ENCODE results near the gene CPED1. TPM values are rescaled to one million over a fixed set of nuclear protein-coding genes. Genes with fewer than 3 reads are reported as not detected.
A peak's percentile ranks its signal among the peaks of the same experiment; 100 is the strongest.

CPED1 gene
- total RNA-seq, 2 experiments from 2014 or later: not detected

DNA sequence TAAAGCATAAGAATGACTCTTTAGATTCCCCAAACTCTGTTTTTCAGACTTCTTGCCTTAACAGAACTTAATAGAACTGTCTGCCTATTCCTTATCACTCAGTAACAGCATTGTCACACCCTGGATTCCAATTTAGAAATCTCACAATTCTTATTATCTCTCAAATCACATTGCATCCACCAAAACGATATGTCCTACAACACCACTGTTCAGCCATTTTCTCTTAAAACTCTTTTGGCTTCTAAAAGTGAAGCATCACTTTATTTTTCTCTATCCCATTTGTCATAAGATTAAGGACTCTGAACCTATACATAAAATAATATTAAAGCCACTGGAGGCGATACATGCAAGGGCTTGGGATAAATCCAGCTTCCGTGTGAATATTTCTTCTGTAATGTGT, 1.2 kb upstream of the CPED1 start:
- no peaks in the 10 kb centered on the region for H3K79me2 ChIP-seq (ENCODE audit: insufficient read depth, low read depth, low read length)
- no peak overlapping the region for H3K27ac ChIP-seq (ENCODE audit: low read depth, low read length, poor library complexity, severe bottlenecking)
- H3K4me3 ChIP-seq (ENCODE audit: low read depth, low read length, poor library complexity, severe bottlenecking): no peak overlapping the region
- BruUV-seq (replicated peaks): no TSS peak
- POLR2A ChIA-PET: interaction anchor here (1.1 kb wide), 1 partner anchor 20 kb away, joined by 4 read pairs; no protein-coding TSS in a partner anchor
- H4K20me1 ChIP-seq (ENCODE audit: insufficient read depth, low read length): no peaks in the 10 kb centered on the region
- peaks cover 7% of the 10 kb centered on the region for H3K4me1 ChIP-seq (ENCODE audit: insufficient read depth, low read length, poor library complexity, severe bottlenecking)
- DNase-seq (ENCODE audit: low spot score): no peak
- no peaks in the 10 kb centered on the region for H3K36me3 ChIP-seq (ENCODE audit: insufficient read depth, low read length)
- 0 out of 2 replicates have a peak overlapping the region, but pooled peaks have one; percentile 71 for H3K4me2 ChIP-seq (ENCODE audit: low read length)
- intact Hi-C loops (cut with micrococcal nuclease; ENCODE audit: unreplicated experiment): loop anchor here (1.0 to 10.0 kb wide), 3 partner anchors 94 to 368 kb away; no protein-coding TSS in a partner anchor
- H2AFZ ChIP-seq (ENCODE audit: low read length): no peak overlapping the region
- CTCF ChIA-PET (ENCODE audit: unreplicated experiment): no interaction called here
- H3K9me2 ChIP-seq (ENCODE audit: insufficient read depth, low read length): no peaks in the 10 kb centered on the region
- no peaks in the 10 kb centered on the region for H3K9me3 ChIP-seq (ENCODE audit: low read length)
- TF ChIP-seq CTCF (conservative IDR thresholded peaks at IDR 0.05; ENCODE audit: low read length): no peak
- TF ChIP-seq EZH2phosphoT487 (IDR thresholded peaks at IDR 0.05; ENCODE audit: borderline replicate concordance, low read depth, low read length): no peak

DNA sequence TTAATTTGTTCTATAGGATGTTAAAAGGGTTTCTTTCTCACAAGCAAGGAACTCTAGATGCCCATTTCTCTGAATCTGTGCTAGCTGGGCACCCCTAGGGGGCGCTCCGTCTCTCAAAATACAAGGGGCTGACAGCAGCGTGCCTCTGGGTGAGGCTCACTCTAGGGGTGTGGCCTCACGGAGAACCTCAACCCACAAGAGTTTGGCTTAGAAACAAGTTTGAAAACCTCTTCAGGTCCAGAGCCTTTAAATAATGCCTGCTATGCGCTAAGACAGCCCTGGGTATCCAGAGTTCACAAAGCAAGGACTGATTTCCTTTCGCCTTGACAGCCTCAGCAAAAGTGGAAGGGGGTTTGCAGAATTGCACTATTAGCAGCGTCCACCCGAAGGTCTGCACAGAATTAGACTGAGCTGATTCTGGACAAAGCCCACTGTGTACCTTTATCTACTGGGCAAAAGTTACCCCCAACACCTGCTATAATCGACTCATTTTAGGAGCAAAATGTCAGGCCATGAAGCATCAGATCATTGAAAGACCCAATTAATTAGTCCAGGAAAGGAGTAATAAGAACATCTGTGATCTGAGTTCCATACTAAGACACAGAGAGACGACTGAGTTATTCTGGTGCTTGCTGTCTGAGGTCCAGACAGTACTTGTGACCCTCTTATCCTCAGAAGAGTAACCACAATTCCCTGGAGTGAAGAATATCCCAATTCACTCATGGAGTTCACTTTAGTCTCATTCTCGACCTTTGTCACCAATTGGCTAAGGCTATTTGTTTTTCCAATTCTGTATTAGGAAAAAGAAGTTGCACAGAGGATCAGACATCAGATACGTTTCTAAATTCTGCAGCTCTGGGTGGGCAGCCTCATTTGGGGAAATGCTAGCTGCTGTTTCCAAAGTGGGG, 574 bp upstream of the CPED1 start:
- Histone ChIP-seq H3K4me2 (ENCODE audit: low read length) (peak overlapping the region; percentile 71), H3K9me3 (ENCODE audit: low read length) (no peaks in the 10 kb centered on the region), H3K4me3 (ENCODE audit: low read depth, low read length, poor library complexity, severe bottlenecking) (peak overlapping the region; percentile 31), H3K79me2 (ENCODE audit: insufficient read depth, low read depth, low read length) (no peaks in the 10 kb centered on the region), H3K36me3 (ENCODE audit: insufficient read depth, low read length) (no peaks in the 10 kb centered on the region), H3K9me2 (ENCODE audit: insufficient read depth, low read length) (no peaks in the 10 kb centered on the region), H3K27ac (ENCODE audit: low read depth, low read length, poor library complexity, severe bottlenecking) (no peak overlapping the region), H4K20me1 (ENCODE audit: insufficient read depth, low read length) (no peaks in the 10 kb centered on the region), H3K4me1 (ENCODE audit: insufficient read depth, low read length, poor library complexity, severe bottlenecking) (peaks cover 7% of the 10 kb centered on the region), H2AFZ (ENCODE audit: low read length) (peak overlapping the region; percentile 75)
- TF ChIP-seq CTCF (conservative IDR thresholded peaks at IDR 0.05; ENCODE audit: low read length): peak; percentile 99
- TF ChIP-seq EZH2phosphoT487 (IDR thresholded peaks at IDR 0.05; ENCODE audit: borderline replicate concordance, low read depth, low read length): no peak
- intact Hi-C loops (cut with micrococcal nuclease; ENCODE audit: unreplicated experiment): loop anchor here (1.0 to 10.0 kb wide), 3 partner anchors 93 to 367 kb away; no protein-coding TSS in a partner anchor
- CTCF ChIA-PET (ENCODE audit: unreplicated experiment): no interaction called here
- BruUV-seq (replicated peaks): no TSS peak
- POLR2A ChIA-PET: interaction anchor here (1.1 kb wide), 1 partner anchor 21 kb away, joined by 4 read pairs; no protein-coding TSS in a partner anchor
- DNase-seq (ENCODE audit: low spot score): peak; percentile 85

All from OCI-LY7 (cell line).